ENCODE results near the gene MAPK8IP2. TPM values are rescaled to one million over a fixed set of nuclear protein-coding genes. Genes with fewer than 3 reads are reported as not detected.
"Not testable (repeated sequence)": the region's sequence is repeated elsewhere in the genome, so short reads cannot be mapped to it uniquely, and the experiment has no call there.

Gene MAPK8IP2
- polyA plus RNA-seq, 1 of the 3 experiments (the other 2 are of a cell fraction): 2.7 TPM

DNA sequence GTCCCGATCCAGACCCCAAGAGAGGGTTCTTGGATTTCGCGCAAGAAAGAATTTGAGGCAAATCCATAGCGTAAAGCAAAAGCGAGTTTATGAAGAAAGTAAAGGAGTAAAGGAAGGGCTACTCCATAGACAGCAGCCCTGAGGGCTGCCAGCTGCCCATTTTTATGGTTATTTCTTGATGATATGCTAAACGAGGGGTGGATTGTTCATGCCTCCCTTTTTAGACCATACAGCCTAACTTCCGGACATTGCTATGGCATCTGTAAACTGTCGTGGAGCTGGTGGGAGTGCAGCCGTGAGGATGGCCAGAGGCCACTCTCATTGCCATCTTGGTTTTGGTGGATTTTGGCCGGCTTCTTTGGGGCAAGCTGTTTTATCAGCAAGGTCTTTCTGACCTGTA, 52.7 kb downstream of the MAPK8IP2 start:
- no peak for DNase-seq
- Histone ChIP-seq H3K79me2 (ENCODE audit: insufficient read depth) (no peaks in the 10 kb centered on the region), H2AFZ (ENCODE audit: low read depth) (no peak overlapping the region), H3K27ac (ENCODE audit: low read depth in 2 of 2, low read length in 1 of 2) (no peak overlapping the region), H3K9me3 (peaks cover 12% of the 10 kb centered on the region; the same call in 1 of the 2 replicates), H4K20me1 (ENCODE audit: insufficient read depth) (no peaks in the 10 kb centered on the region), H3K27me3 (ENCODE audit: insufficient read depth) (no peaks in the 10 kb centered on the region), H3K4me3 (ENCODE audit: low read depth in 2 of 2, low read length in 1 of 2) (no peak overlapping the region), H3K9me2 (no peaks in the 10 kb centered on the region), H3K9ac (no peak overlapping the region), H3F3A (replicated peaks; ENCODE audit: insufficient read depth) (no peaks in the 10 kb centered on the region), H3K4me1 (ENCODE audit: control insufficient read depth in 1 of 2, insufficient read depth in 2 of 2, low read depth in 1 of 2, low read length in 1 of 2) (peaks cover 0 to 15% of the 10 kb centered on the region in 2 experiments; a peak in 2 of 4 replicates), H3K36me3 (replicated peaks in 1 of 2; ENCODE audit: control insufficient read depth in 1 of 2, insufficient read depth in 2 of 2, low read length in 1 of 2) (no peaks in the 10 kb centered on the region), H3K4me2 (no peak overlapping the region)
- ChIA-PET POLR2A (no interaction called here), CTCF (no interaction called here)
- TF ChIP-seq IRF3 (IDR thresholded peaks at IDR 0.05; ENCODE audit: low read depth, low read length) (no peak), POLR2AphosphoS5 (IDR thresholded peaks at IDR 0.05; ENCODE audit: low read depth, low read length) (no peak)
- WGBS (ENCODE audit: low lambda C conversion rate): 63% methylated on average over 10 of the region's 10 CpGs

GRCh38 chr22:50654664-50655063, 54.1 kb downstream of the MAPK8IP2 start:
- H3K4me2 ChIP-seq; POLR2A ChIA-PET; DNase-seq; H3K79me2 ChIP-seq (ENCODE audit: insufficient read depth); H2AFZ ChIP-seq (ENCODE audit: low read depth); H3K4me3 ChIP-seq (ENCODE audit: low read depth in 2 of 2, low read length in 1 of 2); H3K27ac ChIP-seq (ENCODE audit: low read depth in 2 of 2, low read length in 1 of 2); H3K9me3 ChIP-seq; H3K9ac ChIP-seq; H4K20me1 ChIP-seq (ENCODE audit: insufficient read depth); H3F3A ChIP-seq (replicated peaks; ENCODE audit: insufficient read depth); H3K36me3 ChIP-seq (replicated peaks in 1 of 2; ENCODE audit: control insufficient read depth in 1 of 2, insufficient read depth in 2 of 2, low read length in 1 of 2); H3K27me3 ChIP-seq (ENCODE audit: insufficient read depth); H3K9me2 ChIP-seq: not testable (repeated sequence)
- WGBS (ENCODE audit: low lambda C conversion rate): 56% methylated on average over 6 of the region's 6 CpGs
- CTCF ChIA-PET: interaction anchor here (0.8 to 1.5 kb wide), 2 partner anchors 9 to 13 kb away, joined by 3 to 6 read pairs; no protein-coding TSS in a partner anchor
- peaks cover 0 to 15% of the 10 kb centered on the region in 2 experiments; a peak in 2 of 4 replicates for H3K4me1 ChIP-seq (ENCODE audit: control insufficient read depth in 1 of 2, insufficient read depth in 2 of 2, low read depth in 1 of 2, low read length in 1 of 2)

DNA sequence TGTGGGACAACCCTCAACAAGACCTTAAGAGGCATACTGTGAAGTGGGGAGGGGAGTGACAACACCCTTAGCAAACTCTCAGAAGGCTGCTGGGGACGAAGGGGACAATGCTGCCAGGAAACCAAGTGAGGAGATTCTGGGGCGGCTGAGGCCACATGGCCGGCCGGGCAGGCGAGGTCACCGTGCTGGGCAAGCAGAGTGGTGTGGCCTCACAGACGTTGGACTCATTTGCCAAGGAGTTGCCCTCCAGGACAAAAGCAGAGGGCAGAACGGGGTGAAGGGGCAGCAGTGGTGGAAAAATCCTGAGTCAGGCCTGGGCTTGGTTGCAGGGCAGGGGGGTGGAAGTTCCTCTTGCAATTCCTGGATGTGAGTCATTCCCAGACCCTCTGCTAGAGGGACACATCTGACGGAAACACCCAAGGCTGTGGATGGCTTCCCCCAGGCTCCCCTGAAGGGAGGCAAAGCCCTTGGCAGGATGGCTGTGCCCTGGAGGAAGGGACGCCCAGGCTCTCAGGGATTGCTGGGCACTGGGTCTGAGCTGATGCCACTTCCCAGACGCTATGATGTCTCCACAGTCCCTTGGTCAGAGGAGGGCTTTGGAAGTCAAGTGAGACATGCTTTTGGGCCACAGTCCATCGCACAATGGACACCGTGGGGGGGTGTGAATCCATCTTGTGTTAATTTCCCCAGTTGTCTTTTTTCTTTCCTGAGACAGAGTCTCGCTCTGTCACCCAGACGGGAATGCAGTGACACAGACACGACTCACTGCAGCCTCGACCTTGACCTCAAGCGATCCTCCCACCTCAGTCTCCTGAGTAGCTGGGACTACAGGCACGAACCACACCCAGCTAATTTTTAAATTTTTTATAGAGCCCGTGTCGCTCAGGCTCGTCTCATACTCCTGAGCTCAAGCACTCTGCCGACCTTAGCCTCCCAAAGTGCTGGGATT, 55.8 kb downstream of the MAPK8IP2 start:
- peak overlapping the region in 1 of 2 experiments; percentile 70; a peak in 2 of 4 replicates for H3K27ac ChIP-seq (ENCODE audit: low read depth in 2 of 2, low read length in 1 of 2)
- 54% methylated on average over 22 of the region's 23 CpGs for WGBS (ENCODE audit: low lambda C conversion rate)
- peak; percentile 3 for TF ChIP-seq JUND (IDR thresholded peaks at IDR 0.05)
- no peak for TF ChIP-seq NFIC (IDR thresholded peaks at IDR 0.05; ENCODE audit: borderline replicate concordance)
- TF ChIP-seq FOSL2 (IDR thresholded peaks at IDR 0.05; ENCODE audit: borderline replicate concordance, low read depth): peak; percentile 40; the same call in 1 of the 2 replicates
- TF ChIP-seq RCOR1 (IDR thresholded peaks at IDR 0.05; ENCODE audit: low read length): no peak
- TF ChIP-seq, protein P1, sequence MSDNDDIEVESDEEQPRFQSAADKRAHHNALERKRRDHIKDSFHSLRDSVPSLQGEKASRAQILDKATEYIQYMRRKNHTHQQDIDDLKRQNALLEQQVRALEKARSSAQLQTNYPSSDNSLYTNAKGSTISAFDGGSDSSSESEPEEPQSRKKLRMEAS (IDR thresholded peaks at IDR 0.05; ENCODE audit: low read depth): peak; percentile 10
- H4K20me1 ChIP-seq (ENCODE audit: insufficient read depth): no peaks in the 10 kb centered on the region
- no peaks in the 10 kb centered on the region for H3F3A ChIP-seq (replicated peaks; ENCODE audit: insufficient read depth)
- H2AFZ ChIP-seq (ENCODE audit: low read depth): peak overlapping the region; percentile 82; the same call in 1 of the 2 replicates
- H3K27me3 ChIP-seq (ENCODE audit: insufficient read depth): no peaks in the 10 kb centered on the region
- H3K79me2 ChIP-seq (ENCODE audit: insufficient read depth): no peaks in the 10 kb centered on the region
- DNase-seq: peak; percentile 14
- no peaks in the 10 kb centered on the region for H3K9me3 ChIP-seq
- CTCF ChIA-PET: no interaction called here
- no peak overlapping the region for H3K4me3 ChIP-seq (ENCODE audit: low read depth in 2 of 2, low read length in 1 of 2)
- H3K4me2 ChIP-seq: peak overlapping the region; percentile 11; the same call in 1 of the 2 replicates
- no peaks in the 10 kb centered on the region for H3K36me3 ChIP-seq (replicated peaks in 1 of 2; ENCODE audit: control insufficient read depth in 1 of 2, insufficient read depth in 2 of 2, low read length in 1 of 2)
- no peaks in the 10 kb centered on the region for H3K9me2 ChIP-seq
- POLR2A ChIA-PET: no interaction called here
- peaks cover 0 to 15% of the 10 kb centered on the region in 2 experiments; a peak in 2 of 4 replicates for H3K4me1 ChIP-seq (ENCODE audit: control insufficient read depth in 1 of 2, insufficient read depth in 2 of 2, low read depth in 1 of 2, low read length in 1 of 2)
- peak overlapping the region; percentile 46 for H3K9ac ChIP-seq
